Measurements from ENCODE around the gene HSD17B11. TPM values are rescaled to one million over a fixed set of nuclear protein-coding genes. Genes with fewer than 3 reads are reported as not detected.
"Not testable (repeated sequence)": the region's sequence is repeated elsewhere in the genome, so short reads cannot be mapped to it uniquely, and the experiment has no call there.

HSD17B11 gene
- total RNA-seq, 1 experiment from 2014 or later: 57.0 TPM

DNA sequence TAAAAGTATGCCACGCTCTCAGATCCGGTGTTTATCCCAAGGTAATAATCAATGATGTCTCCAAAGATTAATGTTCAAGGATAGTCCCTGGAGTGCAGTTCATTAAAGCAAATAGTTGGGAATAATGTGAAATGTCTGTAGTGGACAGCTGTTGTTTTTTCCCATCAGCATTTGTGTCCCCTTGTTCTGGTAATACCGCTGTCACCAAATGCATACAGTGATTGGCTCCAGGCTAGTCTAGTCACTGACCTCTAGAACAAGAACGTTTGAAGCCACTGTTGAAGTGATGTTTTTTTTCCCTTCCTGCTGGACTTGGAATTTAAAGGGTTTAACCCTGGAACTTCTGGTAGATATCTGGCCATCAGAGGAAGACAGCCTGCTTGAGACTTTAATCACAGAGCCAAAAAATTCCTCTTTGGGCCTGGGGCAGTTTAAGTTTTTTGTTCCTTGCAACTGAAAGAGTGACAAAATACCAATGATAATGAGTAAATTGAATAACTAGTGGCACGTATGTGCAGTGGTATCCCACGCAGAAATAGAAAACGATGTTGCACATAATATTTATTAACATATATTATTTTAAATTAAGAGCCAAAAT lies 30.6 kb downstream of the HSD17B11 start:
- no peak for DNase-seq (ENCODE audit: extremely low read depth, low read depth)

DNA sequence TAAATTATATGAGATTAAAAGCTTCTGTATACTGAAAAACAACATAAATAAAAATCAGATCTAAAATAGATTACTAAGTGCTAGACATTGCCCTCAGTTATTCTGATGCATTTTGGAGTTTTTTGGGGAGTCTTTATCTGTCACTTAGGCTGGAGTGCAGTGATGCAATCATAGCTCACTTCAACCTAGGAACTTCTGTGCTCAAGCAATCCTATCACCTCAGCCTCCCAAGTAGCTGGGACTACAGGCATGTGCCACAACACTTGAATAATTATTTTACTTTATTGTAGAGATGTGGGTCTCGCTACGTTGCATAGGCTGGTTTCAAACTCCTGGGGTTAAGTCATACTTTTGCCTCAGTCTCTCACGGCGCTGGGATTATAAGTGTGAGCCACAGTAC lies 31.7 kb downstream of the HSD17B11 start:
- DNase-seq (ENCODE audit: extremely low read depth, low read depth): no peak

DNA sequence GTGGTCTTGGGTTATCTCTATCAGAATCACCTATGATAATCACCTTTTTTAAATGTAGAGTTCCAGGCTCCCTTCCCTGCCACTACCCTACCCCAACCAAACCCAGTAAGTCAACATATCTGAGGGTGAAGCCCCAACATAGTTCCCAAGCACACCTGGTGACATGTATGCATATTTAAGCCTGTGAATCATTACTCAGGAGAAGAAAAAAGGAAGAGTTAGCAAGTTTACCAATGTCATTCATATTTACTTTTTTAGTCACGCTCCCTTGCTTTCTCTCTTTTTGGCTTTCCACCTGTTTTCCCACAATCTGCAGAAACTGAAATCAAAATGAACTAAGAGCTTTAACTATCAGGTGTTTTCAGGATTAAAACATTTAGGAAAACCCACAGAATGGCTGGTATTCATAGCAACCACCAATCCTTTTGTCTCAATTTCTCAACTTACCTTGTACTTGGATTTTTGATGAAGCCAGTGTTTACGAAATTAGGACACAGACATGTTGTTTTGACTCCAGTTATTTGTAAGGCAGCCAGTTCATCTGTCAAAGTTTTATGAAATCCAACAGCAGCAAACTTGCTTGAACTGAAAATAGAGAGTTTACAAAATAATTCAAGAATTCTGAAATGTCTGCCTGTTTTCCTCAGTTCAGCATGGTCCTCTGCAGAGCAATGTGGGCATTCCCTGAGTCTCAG lies 34.0 kb downstream of the HSD17B11 start:
- DNase-seq (ENCODE audit: extremely low read depth, low read depth): no peak

DNA sequence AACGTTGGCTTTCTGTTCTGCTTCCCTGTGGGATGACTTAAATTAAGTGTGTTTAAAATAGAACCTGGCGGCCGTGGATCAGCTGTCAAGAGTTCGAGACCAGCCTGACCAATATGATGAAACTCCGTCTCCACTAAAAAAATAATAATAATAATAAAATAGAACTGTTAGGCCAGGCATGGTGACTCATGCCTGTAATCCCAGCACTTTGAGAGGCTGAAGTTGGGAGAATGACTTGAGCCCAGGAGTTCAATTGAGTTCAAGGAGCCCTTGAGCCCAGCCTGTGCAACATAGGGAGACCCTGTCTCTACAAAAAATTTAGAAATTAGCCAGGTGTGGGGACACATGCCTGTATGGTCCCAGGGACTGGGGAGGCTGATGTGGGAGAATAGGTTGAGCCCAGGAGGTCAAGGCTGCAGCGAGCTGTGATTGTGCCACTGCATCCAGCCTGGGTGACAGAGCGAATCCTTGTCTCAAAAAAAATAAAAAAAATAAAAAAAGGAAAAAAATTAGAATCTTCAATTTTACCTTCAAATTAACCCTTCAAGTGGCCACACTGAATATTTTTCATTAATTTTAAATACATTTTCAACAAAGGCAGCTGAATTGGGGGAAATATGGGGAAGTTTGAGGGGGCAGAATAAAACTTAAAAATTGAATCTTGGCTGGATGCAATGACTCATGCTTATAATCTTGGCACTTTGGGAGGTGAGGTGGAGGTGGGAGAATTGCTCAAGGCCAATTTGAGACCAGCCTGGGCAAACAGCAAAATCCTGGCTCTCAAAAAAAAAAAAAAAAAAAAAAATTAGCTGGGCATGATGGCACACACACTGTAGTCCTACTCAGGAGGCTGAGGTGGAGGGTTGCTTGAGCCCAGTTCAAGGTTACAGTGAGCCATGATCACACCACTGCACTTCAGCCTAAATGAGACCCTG lies 36.6 kb downstream of the HSD17B11 start:
- DNase-seq (ENCODE audit: extremely low read depth, low read depth): no peak

DNA sequence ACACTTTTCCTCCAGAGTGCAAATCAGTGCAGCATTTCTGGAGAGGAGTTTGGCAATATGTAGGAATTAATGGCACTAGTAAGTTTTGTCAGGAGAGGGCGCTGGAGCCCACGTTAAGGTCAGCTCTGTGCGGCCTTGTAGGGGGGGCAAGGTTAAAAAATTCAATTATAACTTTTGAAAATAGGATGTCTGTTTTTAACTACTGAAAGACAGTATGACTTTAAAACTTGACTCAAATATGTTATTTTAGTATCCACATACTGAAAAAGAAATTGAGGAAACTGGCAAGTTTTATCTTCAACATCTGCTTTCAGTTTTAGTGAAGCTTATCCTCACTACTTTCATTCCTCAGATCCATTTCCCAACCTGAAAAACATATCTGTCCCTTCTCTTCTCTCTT lies 37.4 kb downstream of the HSD17B11 start:
- DNase-seq (ENCODE audit: extremely low read depth, low read depth): peak; percentile 30

DNA sequence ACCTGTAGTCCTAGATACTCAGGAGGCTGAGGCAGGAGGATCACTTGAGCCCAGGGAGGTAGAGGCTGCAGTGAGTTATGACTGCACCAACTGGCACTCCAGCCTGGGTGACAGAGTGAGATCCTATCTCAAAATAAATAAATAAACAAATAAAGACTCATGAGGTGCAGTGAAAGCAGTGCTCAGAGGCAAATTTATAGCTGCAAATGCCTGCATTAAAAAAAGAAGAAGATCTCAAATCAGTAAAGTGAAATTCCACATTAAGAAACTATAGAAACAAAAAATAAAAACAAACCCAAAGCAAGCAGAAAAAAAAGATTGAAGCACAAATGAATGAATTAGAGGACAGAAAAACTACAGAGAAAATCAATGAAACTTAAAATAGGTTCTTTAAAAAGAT lies 45.8 kb downstream of the HSD17B11 start:
- DNase-seq (ENCODE audit: extremely low read depth, low read depth): no peak

DNA sequence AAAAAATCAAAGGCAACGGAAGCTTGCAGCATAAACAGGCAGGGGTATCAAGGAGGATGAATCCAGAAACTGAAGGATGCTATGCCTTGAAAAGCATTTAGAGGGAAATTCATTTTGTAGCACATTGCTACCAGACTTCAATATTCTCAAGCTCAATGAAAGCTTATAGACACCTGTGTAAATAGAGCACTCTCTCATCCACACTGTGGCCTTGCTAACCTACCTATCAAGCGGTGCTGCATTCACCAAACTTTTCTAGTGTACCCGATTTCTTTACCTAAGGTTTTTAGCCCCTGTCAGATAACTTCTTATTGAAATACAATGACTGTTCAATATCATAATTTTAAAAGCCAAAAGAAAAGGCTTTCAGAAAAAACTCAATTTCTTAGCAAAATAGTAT lies 48.1 kb downstream of the HSD17B11 start:
- no peak for DNase-seq (ENCODE audit: extremely low read depth, low read depth)

DNA sequence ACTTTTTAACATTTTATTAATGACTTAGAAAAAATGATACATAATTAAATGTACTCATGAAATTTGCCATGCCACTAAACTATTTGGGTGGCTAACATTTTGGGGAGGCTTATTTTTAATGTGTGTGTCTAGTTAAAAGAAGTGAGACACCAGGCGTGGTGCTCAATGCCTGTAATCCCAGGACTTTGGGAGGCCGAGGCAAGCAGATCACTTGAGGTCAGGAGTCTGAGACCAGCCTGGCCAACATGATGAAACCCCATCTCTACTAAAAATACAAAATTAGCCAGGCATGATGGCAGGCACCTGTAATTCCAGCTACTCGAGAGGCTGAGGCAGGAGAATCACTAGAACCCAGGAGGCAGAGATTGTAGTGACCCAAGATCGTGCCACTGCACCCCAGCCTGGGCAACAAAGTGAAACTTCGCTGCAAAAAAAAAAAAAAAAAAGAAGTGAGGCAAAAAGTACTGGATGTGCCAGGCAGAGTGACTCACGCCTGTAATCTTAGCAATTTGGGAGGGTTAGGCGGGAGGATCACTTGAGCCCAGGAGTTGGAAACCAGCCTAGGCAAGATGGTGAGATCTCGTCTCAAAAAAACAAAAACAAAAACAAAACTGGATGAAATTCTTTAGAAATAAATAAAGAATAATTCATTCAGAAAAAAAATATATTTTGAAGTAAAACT lies 48.9 kb downstream of the HSD17B11 start:
- not testable (repeated sequence) for DNase-seq (ENCODE audit: extremely low read depth, low read depth)

DNA sequence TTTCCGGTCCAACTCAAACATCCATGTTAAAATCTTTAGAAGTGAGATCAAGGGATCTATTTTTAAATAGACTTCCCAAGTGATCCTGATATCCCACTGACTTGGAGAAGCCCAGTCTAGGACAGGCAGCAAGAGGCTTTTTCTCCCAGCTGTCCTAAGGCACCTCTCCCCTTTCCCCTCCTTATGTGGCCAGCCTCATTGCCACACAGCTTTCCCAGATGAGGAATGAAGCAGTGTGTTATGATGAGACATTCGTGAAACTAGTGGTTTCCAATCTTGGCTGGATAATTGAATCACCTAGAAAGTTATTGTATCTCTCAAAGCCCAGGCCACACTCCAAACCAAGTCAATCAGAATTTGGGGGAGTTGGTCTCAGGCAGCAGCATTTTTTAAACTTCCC lies 51.5 kb downstream of the HSD17B11 start:
- no peak for DNase-seq (ENCODE audit: extremely low read depth, low read depth)

DNA sequence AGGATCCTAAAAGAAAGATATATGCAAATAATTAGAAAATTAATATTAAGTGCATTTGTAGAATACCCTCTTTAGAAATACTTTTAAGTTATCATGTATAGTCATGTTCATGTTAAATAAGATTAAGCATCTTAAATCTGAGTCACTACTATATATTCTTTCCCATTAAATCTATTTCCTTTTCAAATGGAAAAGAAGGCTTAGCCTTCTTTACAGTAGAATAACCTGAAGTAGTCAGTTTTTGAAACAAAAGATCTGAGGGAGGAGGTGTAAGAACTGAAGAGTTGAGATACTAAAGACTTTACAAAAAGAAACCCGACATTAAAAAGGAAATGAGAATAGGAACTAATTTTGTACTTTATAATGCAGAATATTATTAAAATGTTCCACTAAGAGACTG lies 53.6 kb downstream of the HSD17B11 start:
- DNase-seq (ENCODE audit: extremely low read depth, low read depth): no peak

DNA sequence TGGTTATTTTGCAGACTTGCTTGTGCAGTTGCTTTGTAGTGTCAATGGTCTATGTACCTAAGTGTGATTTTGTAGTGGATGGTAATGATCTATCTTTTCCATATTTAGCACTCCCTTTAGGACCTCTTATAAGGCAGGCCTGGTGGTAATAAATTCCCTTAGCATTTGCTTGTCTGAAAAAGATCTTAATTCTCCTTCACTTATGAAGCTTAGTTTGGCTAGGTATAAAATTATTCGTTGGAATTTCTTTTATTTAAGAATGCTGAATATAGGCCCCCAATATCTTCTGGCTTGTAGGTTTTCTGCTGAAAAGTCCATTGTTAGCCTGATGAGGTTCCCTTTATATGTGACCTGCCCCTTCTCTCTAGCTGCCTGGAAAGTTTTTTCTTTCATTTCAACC lies 57.7 kb downstream of the HSD17B11 start:
- DNase-seq (ENCODE audit: extremely low read depth, low read depth): no peak

DNA sequence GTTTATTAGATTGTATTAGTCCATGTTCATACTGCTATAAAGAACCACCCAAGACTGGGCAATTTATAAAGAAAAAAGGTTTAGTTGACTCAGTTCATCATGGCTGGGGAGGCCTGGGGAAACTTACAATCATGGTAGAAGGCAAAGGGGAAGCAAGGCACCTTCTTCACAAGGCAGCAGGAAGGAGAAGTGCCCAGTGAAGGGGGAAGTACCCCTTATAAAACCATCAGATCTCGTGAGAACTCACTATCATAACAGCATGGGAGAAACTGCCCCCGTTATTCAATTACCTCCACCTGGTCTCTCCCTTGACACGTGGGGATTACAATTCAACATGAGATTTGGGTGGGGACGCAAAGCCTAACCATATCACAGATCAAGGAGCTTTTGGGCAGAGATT lies 60.2 kb downstream of the HSD17B11 start:
- DNase-seq (ENCODE audit: extremely low read depth, low read depth): no peak

DNA sequence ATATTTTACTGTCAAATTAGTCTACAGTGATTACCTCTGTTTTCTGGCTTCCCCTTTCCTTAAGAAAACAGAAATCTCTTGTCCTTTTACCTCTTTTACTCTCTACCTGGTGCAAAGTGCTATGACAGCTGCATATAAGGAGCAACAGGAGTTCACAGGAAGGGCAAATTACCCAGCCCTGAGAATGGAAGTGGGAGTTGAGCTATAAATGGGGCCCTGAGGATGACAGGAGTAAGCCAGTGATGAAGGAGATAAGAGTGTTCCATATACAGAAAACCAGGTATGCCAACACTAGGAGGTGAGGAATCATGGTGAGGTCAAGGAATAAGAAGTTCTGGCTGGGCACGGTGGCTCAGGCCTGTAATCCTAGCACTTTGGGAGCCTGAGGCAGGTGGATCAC lies 63.9 kb downstream of the HSD17B11 start:
- DNase-seq (ENCODE audit: extremely low read depth, low read depth): no peak

DNA sequence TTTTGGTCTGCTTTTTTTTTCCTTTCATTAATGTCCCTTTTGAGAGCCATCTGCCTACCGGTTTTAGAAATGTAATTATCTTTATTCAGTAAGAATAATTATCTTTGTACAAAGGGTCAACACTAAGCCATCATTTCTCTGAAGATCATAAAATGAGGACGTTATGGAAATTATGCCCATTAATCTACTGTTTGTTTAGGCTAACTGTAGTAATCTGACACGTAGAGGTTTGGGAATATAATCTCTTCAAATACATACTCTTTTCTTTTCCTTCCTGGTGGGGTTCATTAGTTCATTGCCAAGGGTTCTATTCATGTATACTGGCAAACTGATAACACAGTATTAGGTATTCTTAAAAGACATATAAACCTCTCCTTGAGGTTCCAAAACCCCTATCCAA lies 64.5 kb downstream of the HSD17B11 start:
- DNase-seq (ENCODE audit: extremely low read depth, low read depth): no peak

DNA sequence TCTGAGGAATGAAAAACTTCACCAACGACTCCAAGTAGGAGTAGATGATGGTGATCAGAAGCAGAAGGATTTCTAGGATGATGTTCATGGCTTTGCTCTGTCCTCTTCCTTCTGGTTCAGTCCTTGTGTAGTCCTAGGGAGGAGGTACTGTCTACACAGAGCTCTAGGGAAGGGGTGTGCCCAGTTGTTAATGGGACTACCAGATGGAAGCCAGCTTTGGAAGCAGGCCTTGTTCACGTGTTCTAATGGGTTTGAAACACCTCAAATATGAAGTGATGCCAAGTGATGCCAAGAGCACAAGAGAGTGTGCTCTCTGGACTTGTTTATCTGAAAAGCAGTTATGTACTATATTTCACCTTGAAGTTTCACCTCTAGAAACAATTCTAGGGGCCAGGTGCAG lies 68.2 kb downstream of the HSD17B11 start, which contains the start of gene HSD17B13:
TSS of gene HSD17B13 (minus strand) at position 129 of the 400 bp plus-strand sequence. CDS start at position 88, 41 bp downstream.
- DNase-seq (ENCODE audit: extremely low read depth, low read depth): no peak

DNA sequence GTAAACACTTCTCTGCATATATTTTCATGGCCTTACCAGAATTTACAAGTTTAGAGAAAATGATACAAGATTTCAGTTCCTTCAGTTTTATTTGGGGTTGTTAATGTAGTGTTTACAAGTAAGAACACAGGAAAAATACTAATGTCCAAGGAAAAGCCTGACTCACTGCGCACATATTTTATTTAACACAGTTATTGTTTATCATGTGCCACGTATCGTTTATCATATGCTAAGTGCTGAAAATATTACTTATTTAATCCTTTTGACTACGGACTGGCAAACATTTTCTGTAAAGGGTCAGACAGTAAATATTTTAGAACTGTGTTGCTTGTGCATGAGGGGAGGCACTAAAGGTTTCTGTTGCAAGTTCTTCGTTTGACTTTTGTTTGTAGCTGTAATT lies 69.1 kb downstream of the HSD17B11 start:
- DNase-seq (ENCODE audit: extremely low read depth, low read depth): no peak

DNA sequence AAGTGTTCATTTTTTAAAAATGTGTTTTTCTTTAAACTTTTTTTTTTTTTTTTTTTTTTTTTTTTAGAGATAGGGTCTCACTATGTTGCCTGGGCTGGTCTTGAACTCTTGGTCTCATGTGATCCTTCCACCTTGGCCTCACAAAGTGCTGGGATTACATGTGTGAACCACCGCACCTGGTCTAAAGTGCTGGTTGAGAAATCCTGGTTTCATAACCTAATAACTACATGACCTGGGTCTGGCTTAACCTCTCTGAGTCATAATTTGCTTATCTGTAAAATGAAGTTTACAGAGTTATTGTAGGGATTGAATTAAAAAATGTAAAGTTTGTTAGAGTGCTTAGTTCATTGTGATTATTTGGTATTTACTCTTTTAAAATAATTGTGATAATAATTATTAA lies 73.5 kb downstream of the HSD17B11 start:
- DNase-seq (ENCODE audit: extremely low read depth, low read depth): no peak

DNA sequence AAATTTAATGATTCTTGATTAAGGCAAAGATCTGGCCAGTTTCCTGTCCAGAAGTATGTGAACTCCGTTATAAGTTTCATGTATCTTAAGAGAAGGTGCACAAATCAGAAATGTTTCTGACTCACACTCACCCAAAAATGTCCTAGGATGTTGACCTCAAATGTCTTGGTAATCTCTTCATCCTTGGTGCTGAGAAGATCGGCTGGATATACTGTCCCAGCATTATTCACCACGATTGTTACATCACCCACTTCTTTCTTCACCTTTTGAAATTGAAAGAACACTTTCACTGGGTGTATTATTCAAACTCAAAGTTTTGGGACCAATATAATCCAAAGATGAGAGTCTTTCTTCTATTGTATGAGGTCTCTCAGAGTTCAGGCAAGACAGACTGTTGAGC lies 74.0 kb downstream of the HSD17B11 start:
- DNase-seq (ENCODE audit: extremely low read depth, low read depth): no peak

DNA sequence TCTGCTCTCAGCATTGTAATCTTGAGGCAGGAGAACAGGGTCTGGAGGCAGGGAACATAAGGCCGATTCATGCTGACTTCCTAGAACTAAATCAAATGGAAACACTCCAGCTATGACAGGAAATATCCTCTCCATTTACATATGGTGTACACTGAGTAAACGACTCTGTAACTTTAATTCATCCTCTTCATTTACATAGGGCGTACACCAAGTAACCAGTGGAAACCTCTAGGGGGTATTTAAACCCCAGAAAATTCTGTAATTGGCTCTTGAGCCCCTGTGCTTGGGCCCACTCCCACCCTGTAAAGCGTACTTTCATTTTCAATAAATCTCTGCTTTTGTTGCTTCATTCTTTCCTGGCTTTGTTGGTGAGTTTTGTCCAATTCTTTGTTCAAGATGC lies 76.0 kb downstream of the HSD17B11 start:
- not testable (repeated sequence) for DNase-seq (ENCODE audit: extremely low read depth, low read depth)

DNA sequence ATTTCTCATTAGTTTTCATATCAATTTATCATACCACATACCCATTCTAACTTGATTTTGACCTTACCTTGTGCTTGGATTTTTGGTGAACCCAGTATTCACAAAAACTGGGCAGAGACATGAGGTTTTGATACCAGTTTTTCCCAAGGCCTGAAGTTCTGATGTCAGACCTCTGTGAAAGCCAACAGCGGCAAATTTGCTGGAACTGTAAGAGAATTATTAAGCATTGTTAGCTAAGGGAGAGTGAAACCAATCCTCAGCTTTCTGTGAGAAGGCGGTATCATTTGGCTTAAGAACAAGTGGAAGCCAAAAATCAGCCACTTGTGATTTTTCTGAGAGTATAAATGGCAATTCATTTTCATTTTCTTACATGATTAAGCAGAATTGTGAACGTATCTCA lies 77.2 kb downstream of the HSD17B11 start:
- no peak for DNase-seq (ENCODE audit: extremely low read depth, low read depth)

DNA sequence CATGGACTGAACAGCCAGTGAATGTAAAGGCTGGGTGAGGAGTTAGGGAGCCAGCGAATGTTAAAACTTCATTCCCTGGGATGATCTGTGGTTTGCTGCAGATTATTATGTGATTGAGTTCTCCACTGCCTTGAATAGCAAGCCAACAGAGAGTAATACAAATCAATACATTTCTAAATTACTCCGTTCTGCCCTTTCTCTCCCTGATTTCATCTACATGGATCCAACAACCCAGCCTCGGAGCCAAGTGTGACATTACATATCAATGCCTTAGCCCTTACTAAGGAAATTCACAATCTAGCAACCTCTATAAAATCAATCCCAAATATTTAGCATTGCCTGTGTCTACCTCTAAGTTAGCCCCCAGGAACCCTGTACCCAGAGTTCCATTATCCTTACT lies 79.3 kb downstream of the HSD17B11 start:
- no peak for DNase-seq (ENCODE audit: extremely low read depth, low read depth)

Data from NCI-H460 (cell line).